Measurements from ENCODE around the gene GXYLT1. TPM values are rescaled to one million over a fixed set of nuclear protein-coding genes. Genes with fewer than 3 reads are reported as not detected.

The GXYLT1 gene
- total and polyA plus RNA-seq, 2 of the 13 experiments (the other 11 are each of a cell fraction or from before 2014, with no cell fraction given), result 7.8 to 17.0 TPM

GRCh38 chr12:42076976-42077375, 67.7 kb downstream of the GXYLT1 start:
- Histone ChIP-seq H3K4me1 (ENCODE audit: insufficient read depth, low read length) (no peaks in the 10 kb centered on the region), H3K36me3 (replicated peaks in 1 of 2; ENCODE audit: control insufficient read depth in 1 of 2, insufficient read depth in 2 of 2, low read length in 2 of 2) (no peaks in the 10 kb centered on the region), H3K27ac (ENCODE audit: extremely low read length, insufficient read depth, low read length) (no peak overlapping the region), H4K20me1 (ENCODE audit: insufficient read depth, low read length) (no peaks in the 10 kb centered on the region), H3K9ac (ENCODE audit: insufficient read depth, low read depth, low read length) (no peak overlapping the region), H3K4me2 (ENCODE audit: low read depth, low read length) (no peak overlapping the region), H3K79me2 (ENCODE audit: insufficient read depth, low read length) (no peaks in the 10 kb centered on the region), H2AFZ (ENCODE audit: low read length) (no peak overlapping the region), H3K27me3 (ENCODE audit: control insufficient read depth in 1 of 2, insufficient read depth in 2 of 2, low read length in 2 of 2) (no peaks in the 10 kb centered on the region), H3K4me3 (replicated peaks in 1 of 3; ENCODE audit: insufficient read depth in 1 of 3, low read depth in 2 of 3, low read length in 3 of 3) (no peak overlapping the region), H3K9me3 (ENCODE audit: low read length) (no peaks in the 10 kb centered on the region)
- WGBS (ENCODE audit: low lambda C conversion rate), result 100% methylated on average over 3 of the region's 3 CpGs
- intact Hi-C loops (cut with micrococcal nuclease; ENCODE audit: unreplicated experiment), result no loop called here
- DNase-seq (ENCODE audit: low spot score) (no peak), FAIRE-seq (no peak), ATAC-seq (no peak)
- in situ Hi-C loops (cut with HindIII; ENCODE audit: extremely low pct_ligation_motif_present, low pct_unique_long_range_greater_than_20kb), result no loop called here
- POLR2A ChIA-PET, result no interaction called here
- TF ChIP-seq ZNF343 (CRISPR knock-in tag; IDR thresholded peaks at IDR 0.05) (no peak), KDM3A (CRISPR knock-in tag; IDR thresholded peaks at IDR 0.05; ENCODE audit: low read depth) (no peak), ZNF776 (CRISPR knock-in tag; IDR thresholded peaks at IDR 0.05) (no peak)
- CTCF ChIA-PET (ENCODE audit: low intra/inter-chr PET ratio, low total read pairs), result no interaction called here
- no TSS peak for BruUV-seq (replicated peaks)

- DNase-seq (ENCODE audit: low spot score), result no peak
- ATAC-seq, result no peak
- no peak overlapping the region for H3K4me3 ChIP-seq (replicated peaks in 1 of 3; ENCODE audit: insufficient read depth in 1 of 3, low read depth in 2 of 3, low read length in 3 of 3)
- H3K79me2 ChIP-seq (ENCODE audit: insufficient read depth, low read length), result no peaks in the 10 kb centered on the region
- H3K9ac ChIP-seq (ENCODE audit: insufficient read depth, low read depth, low read length), result no peak overlapping the region
- ChIA-PET CTCF (ENCODE audit: low intra/inter-chr PET ratio, low total read pairs) (no interaction called here), POLR2A (no interaction called here)
- no peak overlapping the region for H3K27ac ChIP-seq (ENCODE audit: extremely low read length, insufficient read depth, low read length)
- no peaks in the 10 kb centered on the region for H3K36me3 ChIP-seq (replicated peaks in 1 of 2; ENCODE audit: control insufficient read depth in 1 of 2, insufficient read depth in 2 of 2, low read length in 2 of 2)
- no peak overlapping the region for H2AFZ ChIP-seq (ENCODE audit: low read length)
- WGBS (ENCODE audit: low lambda C conversion rate), result 14% methylated on average over 4 of the region's 4 CpGs
- in situ Hi-C loops (cut with HindIII; ENCODE audit: extremely low pct_ligation_motif_present, low pct_unique_long_range_greater_than_20kb) (no loop called here), intact Hi-C loops (cut with micrococcal nuclease; ENCODE audit: unreplicated experiment) (no loop called here)
- H3K9me3 ChIP-seq (ENCODE audit: low read length), result no peaks in the 10 kb centered on the region
- H3K4me2 ChIP-seq (ENCODE audit: low read depth, low read length), result no peak overlapping the region
- H3K27me3 ChIP-seq (ENCODE audit: control insufficient read depth in 1 of 2, insufficient read depth in 2 of 2, low read length in 2 of 2), result no peaks in the 10 kb centered on the region
- BruUV-seq (replicated peaks), result no TSS peak
- no peaks in the 10 kb centered on the region for H3K4me1 ChIP-seq (ENCODE audit: insufficient read depth, low read length)
- H4K20me1 ChIP-seq (ENCODE audit: insufficient read depth, low read length), result no peaks in the 10 kb centered on the region
- no peak for FAIRE-seq
- no peak for TF ChIP-seq POLR2G (IDR thresholded peaks at IDR 0.05; ENCODE audit: low read depth, low read length)
- no peak for TF ChIP-seq ZFP36L1 (CRISPR knock-in tag; IDR thresholded peaks at IDR 0.05)
- no peak for TF ChIP-seq ZNF383 (CRISPR knock-in tag; IDR thresholded peaks at IDR 0.05; ENCODE audit: borderline replicate concordance)
- TF ChIP-seq, protein P1, sequence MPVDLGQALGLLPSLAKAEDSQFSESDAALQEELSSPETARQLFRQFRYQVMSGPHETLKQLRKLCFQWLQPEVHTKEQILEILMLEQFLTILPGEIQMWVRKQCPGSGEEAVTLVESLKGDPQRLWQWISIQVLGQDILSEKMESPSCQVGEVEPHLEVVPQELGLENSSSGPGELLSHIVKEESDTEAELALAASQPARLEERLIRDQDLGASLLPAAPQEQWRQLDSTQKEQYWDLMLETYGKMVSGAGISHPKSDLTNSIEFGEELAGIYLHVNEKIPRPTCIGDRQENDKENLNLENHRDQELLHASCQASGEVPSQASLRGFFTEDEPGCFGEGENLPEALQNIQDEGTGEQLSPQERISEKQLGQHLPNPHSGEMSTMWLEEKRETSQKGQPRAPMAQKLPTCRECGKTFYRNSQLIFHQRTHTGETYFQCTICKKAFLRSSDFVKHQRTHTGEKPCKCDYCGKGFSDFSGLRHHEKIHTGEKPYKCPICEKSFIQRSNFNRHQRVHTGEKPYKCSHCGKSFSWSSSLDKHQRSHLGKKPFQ (CRISPR knock-in tag; IDR thresholded peaks at IDR 0.05; ENCODE audit: insufficient replicate concordance), result no peak
- TF ChIP-seq PRDM4 (CRISPR knock-in tag; IDR thresholded peaks at IDR 0.05; ENCODE audit: borderline replicate concordance), result no peak
- no peak for TF ChIP-seq TSC22D2 (CRISPR knock-in tag; IDR thresholded peaks at IDR 0.05; ENCODE audit: borderline replicate concordance)
- TF ChIP-seq IKZF4 (CRISPR knock-in tag; IDR thresholded peaks at IDR 0.05; ENCODE audit: borderline replicate concordance, low read depth, not compliant biosample characterization), result no peak
- no peak for TF ChIP-seq NAIF1 (CRISPR knock-in tag; IDR thresholded peaks at IDR 0.05; ENCODE audit: borderline replicate concordance)
- no peak for TF ChIP-seq RARA (CRISPR knock-in tag; IDR thresholded peaks at IDR 0.05)
- TF ChIP-seq ETV6 (CRISPR knock-in tag; conservative IDR thresholded peaks at IDR 0.05), result no peak
- TF ChIP-seq, protein P2, sequence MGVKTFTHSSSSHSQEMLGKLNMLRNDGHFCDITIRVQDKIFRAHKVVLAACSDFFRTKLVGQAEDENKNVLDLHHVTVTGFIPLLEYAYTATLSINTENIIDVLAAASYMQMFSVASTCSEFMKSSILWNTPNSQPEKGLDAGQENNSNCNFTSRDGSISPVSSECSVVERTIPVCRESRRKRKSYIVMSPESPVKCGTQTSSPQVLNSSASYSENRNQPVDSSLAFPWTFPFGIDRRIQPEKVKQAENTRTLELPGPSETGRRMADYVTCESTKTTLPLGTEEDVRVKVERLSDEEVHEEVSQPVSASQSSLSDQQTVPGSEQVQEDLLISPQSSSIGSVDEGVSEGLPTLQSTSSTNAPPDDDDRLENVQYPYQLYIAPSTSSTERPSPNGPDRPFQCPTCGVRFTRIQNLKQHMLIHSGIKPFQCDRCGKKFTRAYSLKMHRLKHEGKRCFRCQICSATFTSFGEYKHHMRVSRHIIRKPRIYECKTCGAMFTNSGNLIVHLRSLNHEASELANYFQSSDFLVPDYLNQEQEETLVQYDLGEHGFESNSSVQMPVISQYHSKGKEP (CRISPR knock-in tag; IDR thresholded peaks at IDR 0.05), result no peak
Observed at GRCh38 chr12:42070036-42070435, 74.6 kb downstream of the GXYLT1 start.

Measured in HepG2 (cell line).